ENCODE results near the gene HMCES.

Gene HMCES

GRCh38 chr3:129278439-129278965, at the start of gene HMCES:
HMCES (plus strand) TSS chr3:129278870; CDS start chr3:129279733, 863 bp downstream.
- peak; percentile 89 for ATAC-seq
- TF ChIP-seq ZFP3 (CRISPR knock-in tag; IDR thresholded peaks at IDR 0.05) (0 out of 2 replicates have a peak, but pooled peaks have one; percentile 23), RARB (CRISPR knock-in tag; IDR thresholded peaks at IDR 0.05) (no peak), ZNF70 (CRISPR knock-in tag; IDR thresholded peaks at IDR 0.05) (peak; percentile 57; the same call in 1 of the 2 replicates), TSHZ2 (CRISPR knock-in tag; IDR thresholded peaks at IDR 0.05) (peak; percentile 42; the same call in 1 of the 2 replicates)

- peak; percentile 48 for ATAC-seq
- TF ChIP-seq ESRRG (CRISPR knock-in tag; IDR thresholded peaks at IDR 0.05) = no peak
- no peak for TF ChIP-seq CSDC2 (CRISPR knock-in tag; IDR thresholded peaks at IDR 0.05)
- 0 out of 2 replicates have a peak, but pooled peaks have one; percentile 47 for TF ChIP-seq ZFP3 (CRISPR knock-in tag; IDR thresholded peaks at IDR 0.05)
These were observed 49.6 kb upstream of the HMCES start for GRCh38 chr3:129228891-129229585.

GRCh38 chr3:129230311-129231019, 48.2 kb upstream of the HMCES start:
- ATAC-seq = peak; percentile 78
- TF ChIP-seq CREB5 (CRISPR knock-in tag; IDR thresholded peaks at IDR 0.05; ENCODE audit: low read depth) (no peak), GLIS3 (CRISPR knock-in tag; IDR thresholded peaks at IDR 0.05) (no peak), ZC3H10 (CRISPR knock-in tag; IDR thresholded peaks at IDR 0.05) (no peak), ZFP3 (CRISPR knock-in tag; IDR thresholded peaks at IDR 0.05) (0 out of 2 replicates have a peak, but pooled peaks have one; percentile 34), ESRRG (CRISPR knock-in tag; IDR thresholded peaks at IDR 0.05) (no peak)

- ATAC-seq = no peak
- TF ChIP-seq ZNF565 (CRISPR knock-in tag; conservative IDR thresholded peaks at IDR 0.05; ENCODE audit: low read depth) (no peak), ZNF70 (CRISPR knock-in tag; IDR thresholded peaks at IDR 0.05) (no peak), SNAI2 (CRISPR knock-in tag; IDR thresholded peaks at IDR 0.05) (no peak), PATZ1 (CRISPR knock-in tag; IDR thresholded peaks at IDR 0.05; ENCODE audit: borderline replicate concordance) (no peak), ZNF8 (CRISPR knock-in tag; IDR thresholded peaks at IDR 0.05) (no peak), OSR1 (CRISPR knock-in tag; IDR thresholded peaks at IDR 0.05) (no peak), ISL1 (CRISPR knock-in tag; IDR thresholded peaks at IDR 0.05) (no peak), TOX (CRISPR knock-in tag; IDR thresholded peaks at IDR 0.05; ENCODE audit: borderline replicate concordance) (no peak), ARNTL (CRISPR knock-in tag; IDR thresholded peaks at IDR 0.05; ENCODE audit: borderline replicate concordance, low read depth) (no peak), CSDC2 (CRISPR knock-in tag; IDR thresholded peaks at IDR 0.05) (no peak), POU6F1 (CRISPR knock-in tag; IDR thresholded peaks at IDR 0.05; ENCODE audit: borderline replicate concordance, low read depth) (no peak), CREB5 (CRISPR knock-in tag; IDR thresholded peaks at IDR 0.05; ENCODE audit: low read depth) (no peak), PPARA (CRISPR knock-in tag; IDR thresholded peaks at IDR 0.05; ENCODE audit: borderline replicate concordance) (no peak), RARB (CRISPR knock-in tag; IDR thresholded peaks at IDR 0.05) (no peak), CSRNP3 (CRISPR knock-in tag; IDR thresholded peaks at IDR 0.05) (no peak), ZFP30 (CRISPR knock-in tag; IDR thresholded peaks at IDR 0.05) (no peak)
These were observed 47.1 kb upstream of the HMCES start for GRCh38 chr3:129231331-129232119.

Data from SK-N-SH treated with all-trans-retinoic acid at 6 μM for 48 hours (cell line).